Spleen (tissue), 7 donors: ENCODE data around the gene PVRIG.

Experiments
- POLR2A ChIP-seq, 3 donors: fragments of 450-650 bp; IDR thresholded peaks; one replicate each; pipeline ENCODE4 v1.5.1; 2017; ENCODE audit warnings: antibody characterized with exemption in 3 of 3, mild to moderate bottlenecking in 1 of 3
- TF ChIP-seq, protein P1 (sequence below), 11 experiments: fragments of 200-600 bp in 7 of 11; fragments of 450-650 bp in 4 of 11; sonication (generic) in 4 of 11; IDR thresholded peaks in 8 of 11; conservative IDR thresholded peaks in 3 of 11; 1 replicate in 7 of 11; 2 replicates in 4 of 11; pipeline versions ENCODE4 v1.4.0 to v1.8.0; 2016 to 2021; ENCODE audit warnings: antibody characterized with exemption in 11 of 11, inconsistent platforms in 4 of 11, mild to moderate bottlenecking in 1 of 11
- donor health status: DM: no; HTN: no; CAD: no; lungs with moderate emphysema.
- donor health status: DM: no; HTN: no; CAD: no.
- donor health status: DM: no; HTN: no; CAD: no.

DNA sequence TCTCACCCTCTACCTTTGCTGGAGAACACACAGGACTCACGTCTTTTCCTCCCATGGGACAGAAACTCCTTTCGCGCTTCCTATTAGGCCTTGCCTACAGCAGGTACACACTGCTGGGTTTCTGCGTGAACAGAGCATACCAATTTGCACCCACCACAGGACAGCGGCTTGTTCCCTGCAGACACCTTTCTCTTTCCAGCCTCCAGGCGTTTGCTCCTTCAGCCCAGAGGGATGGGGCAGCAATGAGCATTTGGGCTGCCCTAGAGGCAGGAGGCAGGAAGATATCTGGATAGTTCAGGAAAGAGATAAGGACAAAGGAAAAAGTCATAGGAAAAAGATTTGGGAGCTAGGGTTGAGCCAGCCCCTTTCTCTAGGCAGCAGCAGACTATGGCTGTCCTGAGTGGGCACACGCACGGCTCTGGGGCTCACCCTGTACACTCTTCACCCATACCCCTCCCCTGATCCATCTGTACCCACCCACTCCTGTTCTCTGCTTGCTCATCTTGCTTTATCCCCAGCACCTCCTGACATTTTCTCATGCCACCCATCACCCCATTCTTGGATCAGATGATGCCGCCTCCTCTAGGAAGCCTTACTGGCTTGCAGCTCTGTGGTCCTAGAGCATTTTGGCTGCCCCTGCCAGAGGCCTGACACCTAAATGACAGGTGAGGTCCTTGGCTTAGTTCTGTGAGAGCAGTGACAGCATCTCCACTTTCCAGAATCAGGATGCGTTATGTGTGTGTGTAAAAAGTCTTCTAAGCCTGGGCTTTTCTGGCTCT is 47.0 kb downstream of the PVRIG start:
- TF ChIP-seq, protein P1, sequence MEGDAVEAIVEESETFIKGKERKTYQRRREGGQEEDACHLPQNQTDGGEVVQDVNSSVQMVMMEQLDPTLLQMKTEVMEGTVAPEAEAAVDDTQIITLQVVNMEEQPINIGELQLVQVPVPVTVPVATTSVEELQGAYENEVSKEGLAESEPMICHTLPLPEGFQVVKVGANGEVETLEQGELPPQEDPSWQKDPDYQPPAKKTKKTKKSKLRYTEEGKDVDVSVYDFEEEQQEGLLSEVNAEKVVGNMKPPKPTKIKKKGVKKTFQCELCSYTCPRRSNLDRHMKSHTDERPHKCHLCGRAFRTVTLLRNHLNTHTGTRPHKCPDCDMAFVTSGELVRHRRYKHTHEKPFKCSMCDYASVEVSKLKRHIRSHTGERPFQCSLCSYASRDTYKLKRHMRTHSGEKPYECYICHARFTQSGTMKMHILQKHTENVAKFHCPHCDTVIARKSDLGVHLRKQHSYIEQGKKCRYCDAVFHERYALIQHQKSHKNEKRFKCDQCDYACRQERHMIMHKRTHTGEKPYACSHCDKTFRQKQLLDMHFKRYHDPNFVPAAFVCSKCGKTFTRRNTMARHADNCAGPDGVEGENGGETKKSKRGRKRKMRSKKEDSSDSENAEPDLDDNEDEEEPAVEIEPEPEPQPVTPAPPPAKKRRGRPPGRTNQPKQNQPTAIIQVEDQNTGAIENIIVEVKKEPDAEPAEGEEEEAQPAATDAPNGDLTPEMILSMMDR (IDR thresholded peaks at IDR 0.05 in 8 of 11, conservative IDR thresholded peaks at IDR 0.05 in 3 of 11): no peak
- TF ChIP-seq POLR2A (IDR thresholded peaks at IDR 0.05): no peak
